Hypothalamus (tissue), 51 donors: ENCODE data around the gene NT5DC1.

Experiments used
- DNase-seq, 51 donors: peaks; one replicate each; lab custom pipeline; 2025; lab: John Stamatoyannopoulos, UW

The NT5DC1 gene

GRCh38 chr6:116189472-116189871, 88.8 kb downstream of the NT5DC1 start:
- DNase-seq: no peak

DNA sequence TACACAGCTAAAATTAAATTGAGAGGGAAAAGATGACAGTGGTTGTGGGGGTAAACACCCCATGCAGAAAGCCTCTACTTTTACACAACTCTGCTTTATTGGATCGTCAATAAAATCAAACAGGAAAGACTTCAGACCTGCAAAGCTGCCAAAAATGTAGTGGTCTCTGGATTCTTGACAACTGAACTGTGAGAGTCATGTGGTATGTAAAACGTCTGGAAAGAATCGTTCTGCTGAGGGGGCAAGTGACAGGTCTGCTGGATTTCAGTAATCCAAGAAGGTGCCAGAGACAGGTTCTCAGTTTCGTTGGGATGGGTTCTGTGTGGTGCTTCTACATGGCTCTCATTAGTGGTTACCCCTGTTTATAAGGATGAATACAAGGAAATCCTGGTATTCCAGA, 89.9 kb downstream of the NT5DC1 start:
- no peak for DNase-seq

DNA sequence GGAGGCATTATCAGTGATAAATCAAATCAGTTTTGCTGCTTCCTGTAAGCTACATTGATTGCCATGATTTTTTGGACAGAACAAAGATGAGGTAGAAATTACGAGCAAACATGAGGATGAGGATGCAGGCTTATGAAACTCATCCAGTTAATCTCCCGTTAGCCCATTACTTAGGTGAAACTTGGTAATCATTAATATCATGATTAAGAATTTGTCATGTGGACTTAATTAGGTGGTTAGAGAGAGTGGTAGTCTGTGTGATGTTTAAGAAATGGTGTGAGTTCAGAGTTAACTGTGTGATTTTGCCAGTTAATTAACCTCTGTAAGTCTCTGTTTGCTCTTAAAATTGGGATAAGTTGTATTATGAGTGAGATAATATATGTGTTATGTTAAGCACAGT, 91.2 kb downstream of the NT5DC1 start:
- no peak for DNase-seq

- no peak for DNase-seq
Observed at GRCh38 chr6:116192786-116193185, 92.1 kb downstream of the NT5DC1 start.

GRCh38 chr6:116196841-116197240, 96.2 kb downstream of the NT5DC1 start:
- DNase-seq: no peak

GRCh38 chr6:116200619-116201249, 100.1 kb downstream of the NT5DC1 start:
- DNase-seq: no peak

GRCh38 chr6:116201538-116201937, 100.9 kb downstream of the NT5DC1 start:
- DNase-seq: no peak

DNA sequence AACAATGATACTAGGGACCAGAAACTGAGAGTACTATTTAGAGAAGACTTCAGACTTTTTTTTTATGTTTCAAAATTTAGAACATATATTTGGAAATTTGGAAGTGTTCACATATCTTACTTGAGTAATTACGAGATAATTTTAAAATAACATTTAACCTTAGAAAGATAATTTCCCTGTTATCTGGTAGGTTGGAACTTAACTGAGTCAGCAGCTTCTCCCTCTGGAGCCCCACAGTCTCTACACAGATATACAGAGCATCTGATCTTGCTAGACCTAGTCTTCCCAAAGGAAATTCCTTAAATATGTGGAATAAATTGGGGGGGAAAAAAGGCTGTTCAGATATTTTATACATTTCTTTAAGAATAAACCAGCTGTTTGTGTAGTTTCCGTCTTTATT, 104.6 kb downstream of the NT5DC1 start:
- no peak for DNase-seq

- no peak for DNase-seq
Observed at GRCh38 chr6:116206231-116206903, 105.7 kb downstream of the NT5DC1 start.

GRCh38 chr6:116208056-116208785, 107.6 kb downstream of the NT5DC1 start:
- no peak for DNase-seq

DNA sequence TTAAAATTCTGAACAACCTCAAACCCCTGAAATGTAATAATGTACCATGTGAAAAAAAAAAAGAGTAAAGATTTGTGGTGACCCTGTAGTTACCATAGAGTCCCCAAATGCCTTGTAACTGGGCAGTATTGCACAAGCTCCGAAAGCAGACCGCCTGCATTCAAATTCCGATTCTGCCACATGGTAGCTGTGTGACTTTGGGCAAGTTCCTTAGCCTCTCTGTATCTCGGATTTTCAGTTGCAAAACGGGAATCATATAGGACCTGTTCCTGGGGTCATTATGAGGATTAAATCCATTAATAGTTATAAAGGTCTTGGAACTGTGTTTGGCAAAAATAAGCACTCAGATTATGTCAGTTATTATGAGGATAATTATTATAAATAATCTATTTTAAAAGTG, 109.7 kb downstream of the NT5DC1 start:
- DNase-seq: no peak

DNA sequence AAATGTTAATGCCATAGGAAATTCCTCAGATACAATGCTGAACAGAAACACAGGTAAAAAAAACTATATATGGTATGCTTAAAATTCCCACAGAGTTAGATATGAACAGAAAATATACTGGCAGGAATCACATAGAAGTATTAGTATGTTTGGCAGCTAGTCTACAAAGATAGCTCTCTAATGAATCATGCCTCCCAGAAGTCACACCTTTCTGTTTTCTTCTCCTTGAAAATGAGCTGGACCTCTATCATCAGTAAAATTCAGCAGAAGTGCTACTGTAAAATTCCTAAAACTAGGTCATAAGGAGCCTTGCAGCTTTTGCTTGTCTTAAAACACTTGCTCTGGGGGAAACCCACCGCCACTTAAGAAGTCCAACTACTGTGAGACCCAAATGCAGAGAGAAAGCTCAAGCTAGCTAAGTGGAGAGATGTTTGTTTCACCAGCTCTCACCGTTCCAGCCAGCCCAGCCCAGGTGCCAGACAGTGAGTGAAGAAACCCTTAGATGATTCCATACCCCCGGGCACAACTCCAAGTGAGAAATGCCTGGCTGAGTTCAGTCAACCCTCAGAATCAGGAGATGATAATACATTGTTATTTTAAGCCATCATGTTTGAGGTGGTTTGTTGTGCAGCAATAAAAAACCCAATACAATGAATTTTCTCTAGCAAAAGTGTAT, 110.2 kb downstream of the NT5DC1 start:
- peak in 1 of 51 donors; percentile 51 for DNase-seq

GRCh38 chr6:116214681-116215080, 114.0 kb downstream of the NT5DC1 start:
- no peak for DNase-seq

GRCh38 chr6:116215414-116215813, 114.8 kb downstream of the NT5DC1 start:
- DNase-seq: no peak

DNA sequence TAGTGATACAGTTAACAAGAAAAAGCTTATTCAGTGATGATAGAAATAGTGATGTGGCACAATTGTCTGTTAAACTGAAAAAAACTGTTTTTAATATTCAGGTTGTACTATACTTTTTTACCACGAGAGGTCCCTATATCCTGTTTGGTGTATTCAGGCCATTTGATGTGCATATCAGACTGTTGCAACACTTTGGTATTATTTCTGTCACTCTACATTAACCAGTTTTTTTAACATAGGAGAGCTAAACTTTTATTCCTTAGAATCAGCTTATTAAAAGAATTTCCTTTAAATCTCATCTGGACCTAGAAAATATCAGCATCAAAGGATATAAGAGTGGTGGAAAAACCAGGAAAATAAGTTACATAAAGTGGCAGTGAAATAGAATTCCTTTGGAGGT, 116.4 kb downstream of the NT5DC1 start:
- DNase-seq: peak in 1 of 51 donors; percentile 23

DNA sequence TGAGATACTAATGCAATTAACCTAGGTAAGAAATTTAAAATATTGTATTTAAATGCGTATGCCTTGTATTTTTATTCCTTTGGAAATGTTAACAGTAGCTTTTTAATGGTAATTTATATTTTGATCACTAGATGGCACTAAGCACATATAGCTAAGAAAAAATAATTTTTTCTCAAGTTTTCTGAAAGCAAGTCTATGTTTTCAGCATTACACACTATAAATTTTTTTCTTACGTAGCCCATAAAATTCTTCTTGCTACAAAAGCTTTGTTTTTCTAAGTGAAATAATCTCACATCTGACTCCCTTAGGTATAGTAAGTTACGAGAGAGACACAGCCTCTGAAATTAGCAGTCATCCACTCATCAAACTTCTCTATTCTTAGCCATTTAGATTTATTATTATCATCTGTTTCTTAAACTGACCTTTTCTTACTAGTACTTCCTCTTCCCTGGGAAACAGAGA, 117.5 kb downstream of the NT5DC1 start:
- DNase-seq: peak in 1 of 51 donors; percentile 9

- DNase-seq: no peak
Observed at GRCh38 chr6:116218866-116219265, 118.2 kb downstream of the NT5DC1 start.

- DNase-seq: no peak
Observed at GRCh38 chr6:116221067-116221466, 120.4 kb downstream of the NT5DC1 start.

DNA sequence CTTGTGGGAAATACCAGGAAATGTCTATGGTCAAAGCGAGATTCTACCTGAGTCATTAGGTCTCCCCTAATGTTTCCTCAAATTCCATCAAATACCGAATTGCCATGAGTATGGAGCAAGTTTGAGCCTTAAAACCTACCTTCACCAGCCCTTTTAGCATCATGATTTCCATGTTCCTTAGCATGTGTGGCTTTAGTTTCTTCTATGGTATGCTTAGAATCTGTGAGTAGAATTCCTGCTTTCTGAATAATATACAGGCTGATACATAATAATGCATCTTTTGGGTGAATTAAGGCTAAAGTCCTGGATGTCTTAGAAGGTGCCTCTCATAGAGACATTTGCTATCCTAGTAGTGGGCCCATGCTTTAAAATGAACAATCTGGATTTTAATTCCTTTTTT, 121.3 kb downstream of the NT5DC1 start:
- no peak for DNase-seq

GRCh38 chr6:116223355-116223754, 122.7 kb downstream of the NT5DC1 start:
- no peak for DNase-seq

- peak; percentile 38 to 96 (median 87) for DNase-seq
Observed at GRCh38 chr6:116229287-116229913, 128.7 kb downstream of the NT5DC1 start.
